H1 (cell line): ENCODE results near the gene DENND5B. TPM values are rescaled to one million over a fixed set of nuclear protein-coding genes. Genes with fewer than 3 reads are reported as not detected.
A peak's percentile ranks its signal among the peaks of the same experiment; 100 is the strongest.

Experiments used
- CTCF ChIA-PET: fragments of 300-600 bp; sonication (Branson Sonifier 250); formaldehyde crosslinking; loops from one replicate; lab custom pipeline; 2021; ENCODE audit not compliant: partially characterized antibody; lab: Charles Lee
- POLR2A ChIA-PET: fragments of 300-600 bp; sonication (Branson Sonifier 250); formaldehyde crosslinking; loops from one replicate; lab custom pipeline; 2021; ENCODE audit warnings: inconsistent platforms; ENCODE audit not compliant: partially characterized antibody; lab: Charles Lee
- DNase-seq, 2 experiments: peaks; one replicate each; pipeline versions ENCODE4 v3.0.0 to v3.0.0-alpha.2; 2010 to 2022; ENCODE audit warnings: low spot score in 2 of 2, low read depth in 1 of 2, mixed read lengths in 1 of 2
- FAIRE-seq: peaks from 2 replicates; lab custom pipeline; 2011; peaks lifted over from hg19 to GRCh38; lab: Jason Lieb, UNC
- H2AFZ ChIP-seq: 2 replicates; pipeline ENCODE4 v1.8.1; 2012; ENCODE audit warnings: low read length, inconsistent platforms
- H2AK5ac ChIP-seq: 2 replicates; pipeline ENCODE4 v1.6.1; 2013; ENCODE audit warnings: low read depth, low read length
- H2BK120ac ChIP-seq: replicated peaks from 2 replicates; pipeline ENCODE3; 2013; ENCODE audit warnings: low read depth, low read length, inconsistent platforms
- H2BK12ac ChIP-seq: 2 replicates; pipeline ENCODE4 v1.6.1; 2013; ENCODE audit warnings: low read depth, low read length
- H2BK15ac ChIP-seq: 2 replicates; pipeline ENCODE4 v1.6.1; 2013; ENCODE audit warnings: low read length
- H2BK20ac ChIP-seq: 2 replicates; pipeline ENCODE4 v1.6.1; 2013; ENCODE audit warnings: low read length
- H2BK5ac ChIP-seq: 2 replicates; pipeline ENCODE4 v1.6.1; 2013; ENCODE audit warnings: low read depth, low read length
- H3K14ac ChIP-seq: 2 replicates; pipeline ENCODE4 v1.6.1; 2013; ENCODE audit warnings: inconsistent platforms; ENCODE audit not compliant: insufficient read length
- H3K18ac ChIP-seq: 2 replicates; pipeline ENCODE4 v1.6.1; 2013; ENCODE audit warnings: low read length; ENCODE audit errors: extremely low read depth
- H3K23ac ChIP-seq: 2 replicates; pipeline ENCODE4 v1.6.1; 2013; ENCODE audit warnings: inconsistent platforms; ENCODE audit not compliant: insufficient read length
- H3K23me2 ChIP-seq: 2 replicates; pipeline ENCODE4 v1.6.1; 2013; ENCODE audit warnings: low read depth, low read length
- H3K27ac ChIP-seq: 2 replicates; pipeline ENCODE4 v1.6.1; 2011; ENCODE audit warnings: low read depth, low read length, inconsistent platforms
- H3K27me3 ChIP-seq, 4 experiments: replicated peaks in 1 of 4; 1 replicate in 1 of 4; 2 replicates in 3 of 4; pipeline versions ENCODE4 v1.6.1 to v1.8.1; 2011 to 2013; ENCODE audit warnings: low read length in 3 of 4, mild to moderate bottlenecking in 3 of 4, inconsistent platforms in 2 of 4, mixed read lengths in 2 of 4, moderate library complexity in 1 of 4; ENCODE audit not compliant: control insufficient read depth in 3 of 4, insufficient read depth in 3 of 4; ENCODE audit errors: extremely low read depth in 1 of 4
- H3K36me3 ChIP-seq, 4 experiments: 2 replicates each; pipeline versions ENCODE4 v1.6.1 to v1.8.1; 2011 to 2013; ENCODE audit warnings: mild to moderate bottlenecking in 4 of 4, low read length in 3 of 4, moderate library complexity in 2 of 4, control low read depth in 1 of 4, inconsistent platforms in 1 of 4; ENCODE audit not compliant: insufficient read depth in 4 of 4, control insufficient read depth in 2 of 4
- H3K4ac ChIP-seq: replicated peaks from 2 replicates; pipeline ENCODE3; 2013; ENCODE audit warnings: low read length, low read depth, mixed read lengths, inconsistent platforms; ENCODE audit not compliant: insufficient read length
- H3K4me1 ChIP-seq, 4 experiments: replicated peaks in 1 of 4; 1 replicate in 1 of 4; 2 replicates in 3 of 4; pipeline versions ENCODE4 v1.6.1 to v1.8.1; 2011 to 2013; ENCODE audit warnings: low read length in 3 of 4, inconsistent platforms in 2 of 4, mixed read lengths in 1 of 4; ENCODE audit not compliant: insufficient read depth in 4 of 4, control insufficient read depth in 3 of 4
- H3K4me2 ChIP-seq, 2 experiments: 2 replicates each; pipeline versions ENCODE4 v1.6.1 to v1.8.1; 2011 to 2013; ENCODE audit warnings: low read depth in 2 of 2, low read length in 2 of 2, control low read depth in 1 of 2, inconsistent platforms in 1 of 2, mild to moderate bottlenecking in 1 of 2; ENCODE audit not compliant: insufficient read depth in 1 of 2
- H3K4me3 ChIP-seq, 4 experiments: fragments of 200-600, 300-600 bp in 1 of 4; sonication (generic), shearing (Covaris generic), sonication (Bioruptor Twin) in 1 of 4; 2 replicates each; pipeline versions ENCODE4 v1.5.1 to v1.8.1; 2011 to 2016; ENCODE audit warnings: low read length in 4 of 4, low read depth in 3 of 4, control low read depth in 2 of 4, inconsistent platforms in 2 of 4, mild to moderate bottlenecking in 2 of 4, mixed read lengths in 1 of 4, moderate library complexity in 1 of 4; ENCODE audit not compliant: insufficient read depth in 2 of 4; ENCODE audit errors: extremely low read depth in 1 of 4
- H3K56ac ChIP-seq: replicated peaks from 2 replicates; pipeline ENCODE3; 2013; ENCODE audit warnings: low read depth, mild to moderate bottlenecking, mixed read lengths, low read length, inconsistent platforms; ENCODE audit not compliant: insufficient read length
- H3K79me1 ChIP-seq: 2 replicates; pipeline ENCODE4 v1.6.1; 2013; ENCODE audit warnings: low read depth, low read length, control low read depth
- H3K79me2 ChIP-seq, 2 experiments: 2 replicates each; pipeline versions ENCODE4 v1.6.1 to v1.8.1; 2012 to 2013; ENCODE audit warnings: low read length in 2 of 2, mild to moderate bottlenecking in 2 of 2, inconsistent platforms in 1 of 2; ENCODE audit not compliant: insufficient read depth in 2 of 2, control insufficient read depth in 1 of 2
- H3K9ac ChIP-seq, 4 experiments: replicated peaks in 1 of 4; 1 replicate in 1 of 4; 2 replicates in 3 of 4; pipeline versions ENCODE4 v1.6.1 to v1.8.1; 2011 to 2013; ENCODE audit warnings: low read depth in 3 of 4, low read length in 3 of 4, control low read depth in 2 of 4, mild to moderate bottlenecking in 2 of 4, moderate library complexity in 2 of 4, inconsistent platforms in 1 of 4; ENCODE audit errors: extremely low read depth in 1 of 4
- H3K9me3 ChIP-seq, 2 experiments: 2 replicates each; pipeline versions ENCODE4 v1.6.1 to v1.8.1; 2012 to 2013; ENCODE audit warnings: mild to moderate bottlenecking in 2 of 2, moderate library complexity in 2 of 2, control low read depth in 1 of 2, inconsistent platforms in 1 of 2, low read depth in 1 of 2, low read length in 1 of 2, mixed read lengths in 1 of 2; ENCODE audit not compliant: insufficient read depth in 2 of 2
- H4K20me1 ChIP-seq, 2 experiments: replicated peaks in 1 of 2; 2 replicates each; pipeline versions ENCODE3 to v1.8.1; 2011 to 2013; ENCODE audit warnings: inconsistent platforms in 2 of 2, low read length in 2 of 2, mild to moderate bottlenecking in 1 of 2; ENCODE audit not compliant: insufficient read depth in 2 of 2, control insufficient read depth in 1 of 2
- H4K5ac ChIP-seq: 2 replicates; pipeline ENCODE4 v1.6.1; 2013; ENCODE audit warnings: low read length, low read depth, mixed read lengths, inconsistent platforms; ENCODE audit not compliant: insufficient read length
- H4K8ac ChIP-seq: 2 replicates; pipeline ENCODE4 v1.8.0; 2013; ENCODE audit warnings: mild to moderate bottlenecking, moderate library complexity, low read length, inconsistent platforms; ENCODE audit not compliant: insufficient read depth; ENCODE audit errors: extremely low read depth
- H4K91ac ChIP-seq: replicated peaks from 2 replicates; pipeline ENCODE3; 2013; ENCODE audit warnings: low read length, mixed read lengths, inconsistent platforms; ENCODE audit not compliant: insufficient read length
- BACH1 ChIP-seq: IDR thresholded peaks from 2 replicates; pipeline ENCODE4 v1.6.1; 2012; ENCODE audit warnings: low read length, improper control_type of control experiment
- BCL11A ChIP-seq, 2 experiments: IDR thresholded peaks; one replicate each; pipeline ENCODE4 v1.6.1; 2011; ENCODE audit warnings: low read depth in 2 of 2, low read length in 2 of 2, mild to moderate bottlenecking in 2 of 2
- EP300 ChIP-seq, 2 experiments: IDR thresholded peaks; 1 replicate in 1 of 2; 2 replicates in 1 of 2; pipeline ENCODE4 v1.6.1; 2011 to 2012; ENCODE audit warnings: low read depth in 2 of 2, low read length in 2 of 2, mild to moderate bottlenecking in 2 of 2, borderline replicate concordance in 1 of 2, inconsistent platforms in 1 of 2, moderate library complexity in 1 of 2
- POLR2AphosphoS5 ChIP-seq: IDR thresholded peaks from 2 replicates; pipeline ENCODE4 v1.6.1; 2011; ENCODE audit warnings: low read depth, low read length
- RAD21 ChIP-seq, 2 experiments: IDR thresholded peaks in 1 of 2; conservative IDR thresholded peaks in 1 of 2; 2 replicates each; pipeline ENCODE4 v1.6.1; 2011; ENCODE audit warnings: low read depth in 2 of 2, low read length in 2 of 2, improper control_type of control experiment in 1 of 2, inconsistent platforms in 1 of 2, mild to moderate bottlenecking in 1 of 2, moderate library complexity in 1 of 2
- RNF2 ChIP-seq: fragments of 200-900, 300-1000 bp; sonication (generic); IDR thresholded peaks from 2 replicates; pipeline ENCODE4 v1.7.1; 2016; ENCODE audit warnings: borderline replicate concordance, low read depth, mild to moderate bottlenecking, antibody characterized with exemption, low read length; ENCODE audit not compliant: poor library complexity, severe bottlenecking; ENCODE audit errors: missing control alignments
- SP1 ChIP-seq: IDR thresholded peaks from 2 replicates; pipeline ENCODE4 v1.6.1; 2011; ENCODE audit warnings: low read depth, low read length
- SP2 ChIP-seq: IDR thresholded peaks from 2 replicates; pipeline ENCODE4 v1.6.1; 2012; ENCODE audit warnings: mild to moderate bottlenecking, low read length, inconsistent platforms
- TAF1 ChIP-seq: IDR thresholded peaks from 2 replicates; pipeline ENCODE4 v1.6.1; 2011; ENCODE audit warnings: mild to moderate bottlenecking, low read depth, low read length
- TBP ChIP-seq: IDR thresholded peaks from 2 replicates; pipeline ENCODE4 v1.6.1; 2011; ENCODE audit warnings: low read depth, low read length, improper control_type of control experiment
- TEAD4 ChIP-seq: IDR thresholded peaks from 2 replicates; pipeline ENCODE4 v1.6.1; 2012; ENCODE audit warnings: low read depth, low read length, inconsistent platforms, mixed read lengths
- WGBS, 2 experiments: shearing (Covaris generic) in 1 of 2; methylation state at CpG; one replicate each; pipeline versions ENCODE4 v1.1.6 to v1.1.7; 2013 to 2015; ENCODE audit warnings: low lambda C conversion rate in 2 of 2, mixed read lengths in 2 of 2, inconsistent platforms in 1 of 2, low coverage in 1 of 2, missing lambda C conversion rate in 1 of 2; ENCODE audit not compliant: insufficient replicate concordance in 2 of 2, insufficient coverage in 1 of 2, insufficient read length in 1 of 2; ENCODE audit errors: extremely low coverage in 1 of 2, missing lambda C conversion rate in 1 of 2; 5-methylcytosine and 5-hydroxymethylcytosine counted together
- polyA plus RNA-seq, 7 experiments: library from polyadenylated mRNA; depleted of rRNA in 3 of 7; stranded (reverse) in 5 of 7; unstranded in 2 of 7; fragments of >200 nt in 5 of 7; fragments of 200-250 nt in 2 of 7; gene quantifications; 1 replicate in 5 of 7; 2 replicates in 1 of 7; 4 replicates in 1 of 7; pipeline versions ENCODE4 v1.2.1 to v1.2.3, GENCODE V29; 2011 to 2013; ENCODE audit warnings: missing spikeins in 2 of 7, mixed read lengths in 2 of 7
- total RNA-seq: library from RNA; stranded (reverse); fragmentation: NEBNext Ultra II Directional; extraction: Animal tissue kit (Norgen Biotek cat#: 25700); gene quantifications from 2 replicates; pipeline ENCODE4 v1.2.1, GENCODE V29; 2021

DENND5B gene
- total and polyA plus RNA-seq, 2 of the 8 experiments (the other 6 are each of a cell fraction or from before 2014, with no cell fraction given) = 13.4 to 20.2 TPM

GRCh38 chr12:31370531-31371255 lies 220.2 kb downstream of the DENND5B start:
- peak overlapping the region; percentile 95 for H2AK5ac ChIP-seq
- peak overlapping the region; percentile 1 for H3K14ac ChIP-seq
- H3K79me1 ChIP-seq = no peaks in the 10 kb centered on the region
- H3K23me2 ChIP-seq = peaks cover 5% of the 10 kb centered on the region
- H3K79me2 ChIP-seq = peaks cover 0 to 2% of the 10 kb centered on the region in 2 experiments; a peak in 1 of 4 replicates
- H3K9ac ChIP-seq = peak overlapping the region; percentile 66 to 81 (median 74)
- H3K4me1 ChIP-seq = peaks cover 14 to 24% (median 18%) of the 10 kb centered on the region in 4 experiments; a peak in 6 of 7 replicates
- 8% methylated on average over 10 of the region's 10 CpGs; no CpG with 5 or more reads in 1 of the 2 experiments for WGBS, 2 experiments
- peak overlapping the region; percentile 91 for H3K27ac ChIP-seq
- peak overlapping the region; percentile 54 for H3K4ac ChIP-seq
- H3K9me3 ChIP-seq = no peaks in the 10 kb centered on the region
- peak overlapping the region; percentile 87 for H4K5ac ChIP-seq
- H2BK15ac ChIP-seq = peak overlapping the region; percentile 73; the same call in 1 of the 2 replicates
- no peaks in the 10 kb centered on the region for H4K20me1 ChIP-seq
- no peak overlapping the region for H3K23ac ChIP-seq
- peak overlapping the region; percentile 91 for H2BK20ac ChIP-seq
- peak overlapping the region; percentile 100 for H2BK12ac ChIP-seq
- no peaks in the 10 kb centered on the region for H3K27me3 ChIP-seq
- ChIA-PET CTCF (interaction anchor here (0.9 to 1.9 kb wide), 4 partner anchors 12 to 265 kb away, joined by 3 to 5 read pairs (median 4); no protein-coding TSS in a partner anchor), POLR2A (interaction anchor here (0.7 to 17.5 kb wide), 21 partner anchors 9 to 96 kb away, joined by 3 to 474 read pairs (median 4); partner anchors contain the start of gene SINHCAF)
- H2AFZ ChIP-seq = no peak overlapping the region
- peak overlapping the region; percentile 66 for H2BK120ac ChIP-seq
- H3K56ac ChIP-seq = peak overlapping the region; percentile 18
- H4K8ac ChIP-seq = peak overlapping the region; percentile 58; the same call in 1 of the 2 replicates
- H2BK5ac ChIP-seq = peak overlapping the region; percentile 99
- DNase-seq (peak; percentile 66 to 77), FAIRE-seq (peak; percentile 100)
- no peaks in the 10 kb centered on the region for H3K36me3 ChIP-seq
- H4K91ac ChIP-seq = peak overlapping the region; percentile 67
- H3K4me2 ChIP-seq = peak overlapping the region; percentile 66 to 87
- peak overlapping the region; percentile 33 to 56 (median 44); a peak in 7 of 8 replicates for H3K4me3 ChIP-seq
- peak overlapping the region; percentile 99 for H3K18ac ChIP-seq
- peak in 1 of 2 experiments; percentile 19 for TF ChIP-seq BCL11A (IDR thresholded peaks at IDR 0.05; ENCODE audit: low read depth in 2 of 2, low read length in 2 of 2)
- TF ChIP-seq RNF2 = no peak
- TF ChIP-seq EP300 (IDR thresholded peaks at IDR 0.05; ENCODE audit: borderline replicate concordance in 1 of 2, low read depth in 2 of 2, low read length in 2 of 2) = peak in 1 of 2 experiments; percentile 80; a peak in 2 of 3 replicates
- peak; percentile 89 for TF ChIP-seq SP1
- TF ChIP-seq TAF1 = peak; percentile 81
- peak; percentile 59 for TF ChIP-seq TBP
- TF ChIP-seq BACH1 = no peak
- TF ChIP-seq TEAD4 = peak; percentile 73; the same call in 1 of the 2 replicates
- no peak for TF ChIP-seq SP2
- peak; percentile 83 for TF ChIP-seq POLR2AphosphoS5
- TF ChIP-seq RAD21 (IDR thresholded peaks at IDR 0.05 in 1 of 2, conservative IDR thresholded peaks at IDR 0.05 in 1 of 2; ENCODE audit: low read depth in 2 of 2, low read length in 2 of 2) = peak; percentile 2 to 12; a peak in 1 of 4 replicates
